ENCODE measurements around the gene BCAS1.
"Not testable (repeated sequence)": the region's sequence is repeated elsewhere in the genome, so short reads cannot be mapped to it uniquely, and the experiment has no call there.

The BCAS1 gene

DNA sequence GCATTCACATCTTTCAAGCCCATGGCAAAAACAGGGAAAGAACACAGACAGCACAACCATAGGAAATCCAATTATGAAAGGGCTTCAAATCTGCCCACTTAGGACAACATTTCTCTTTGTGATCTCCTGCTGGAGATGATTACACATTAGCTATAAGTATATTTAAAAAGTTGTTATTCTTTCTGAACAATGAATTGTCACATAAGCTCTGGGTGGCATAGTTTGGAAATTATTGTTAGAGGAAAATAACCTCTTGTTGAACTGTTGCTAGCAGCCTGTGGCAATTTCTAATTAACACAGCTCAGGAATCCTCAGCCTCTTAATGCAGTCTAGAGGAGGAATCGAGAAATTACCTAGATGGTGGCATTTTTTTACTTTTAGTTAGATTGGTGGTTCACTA lies 54.9 kb downstream of the BCAS1 start:
- Histone ChIP-seq H3K9me3 (ENCODE audit: control insufficient read depth, low read length) (no peaks in the 10 kb centered on the region), H3K27ac (no peak overlapping the region), H2AFZ (no peak overlapping the region), H3K36me3 (ENCODE audit: control insufficient read depth, insufficient read depth, low read length) (no peaks in the 10 kb centered on the region), H3K79me2 (no peaks in the 10 kb centered on the region), H3K27me3 (ENCODE audit: control insufficient read depth, insufficient read depth, low read length) (no peaks in the 10 kb centered on the region), H3K4me2 (ENCODE audit: low read length) (no peak overlapping the region), H3K9ac (no peak overlapping the region), H3K4me1 (no peaks in the 10 kb centered on the region), H3K4me3 (ENCODE audit: low read depth, low read length) (no peak overlapping the region)
- TF ChIP-seq, protein P1, sequence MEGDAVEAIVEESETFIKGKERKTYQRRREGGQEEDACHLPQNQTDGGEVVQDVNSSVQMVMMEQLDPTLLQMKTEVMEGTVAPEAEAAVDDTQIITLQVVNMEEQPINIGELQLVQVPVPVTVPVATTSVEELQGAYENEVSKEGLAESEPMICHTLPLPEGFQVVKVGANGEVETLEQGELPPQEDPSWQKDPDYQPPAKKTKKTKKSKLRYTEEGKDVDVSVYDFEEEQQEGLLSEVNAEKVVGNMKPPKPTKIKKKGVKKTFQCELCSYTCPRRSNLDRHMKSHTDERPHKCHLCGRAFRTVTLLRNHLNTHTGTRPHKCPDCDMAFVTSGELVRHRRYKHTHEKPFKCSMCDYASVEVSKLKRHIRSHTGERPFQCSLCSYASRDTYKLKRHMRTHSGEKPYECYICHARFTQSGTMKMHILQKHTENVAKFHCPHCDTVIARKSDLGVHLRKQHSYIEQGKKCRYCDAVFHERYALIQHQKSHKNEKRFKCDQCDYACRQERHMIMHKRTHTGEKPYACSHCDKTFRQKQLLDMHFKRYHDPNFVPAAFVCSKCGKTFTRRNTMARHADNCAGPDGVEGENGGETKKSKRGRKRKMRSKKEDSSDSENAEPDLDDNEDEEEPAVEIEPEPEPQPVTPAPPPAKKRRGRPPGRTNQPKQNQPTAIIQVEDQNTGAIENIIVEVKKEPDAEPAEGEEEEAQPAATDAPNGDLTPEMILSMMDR (IDR thresholded peaks at IDR 0.05): no peak

DNA sequence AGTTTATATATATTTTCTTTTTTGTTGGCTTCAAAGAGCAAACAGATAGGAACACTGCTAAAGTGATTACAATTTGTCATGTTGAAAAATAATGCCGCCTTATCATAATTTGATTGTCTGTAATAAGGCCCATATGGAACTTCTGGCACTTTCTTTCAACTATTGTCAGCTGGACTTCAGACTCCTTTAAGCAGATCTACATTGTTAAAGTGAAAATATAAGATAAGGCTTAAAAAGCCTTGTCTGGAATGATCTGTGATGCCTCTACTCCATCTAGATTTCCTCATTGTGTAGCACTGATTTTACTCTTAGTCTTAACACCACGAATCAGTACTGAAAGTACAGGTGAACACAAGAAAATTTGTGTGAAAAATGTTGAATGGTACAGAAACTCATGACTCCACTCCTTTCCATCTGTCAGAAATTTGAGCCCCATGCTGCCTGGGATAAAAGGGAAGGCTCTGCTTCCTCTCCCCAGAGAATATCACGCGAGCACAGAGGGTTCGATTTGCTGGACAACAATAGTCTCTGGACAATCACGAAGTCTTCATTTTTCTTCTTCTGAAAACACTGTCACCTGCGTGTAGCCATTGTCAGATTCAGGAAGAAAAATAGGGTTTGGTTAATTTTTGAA lies 56.0 kb downstream of the BCAS1 start:
- H3K27ac ChIP-seq: no peak overlapping the region
- no peaks in the 10 kb centered on the region for H3K27me3 ChIP-seq (ENCODE audit: control insufficient read depth, insufficient read depth, low read length)
- TF ChIP-seq, protein P1 (IDR thresholded peaks at IDR 0.05): no peak
- H3K79me2 ChIP-seq: no peaks in the 10 kb centered on the region
- no peaks in the 10 kb centered on the region for H3K4me1 ChIP-seq
- H3K4me2 ChIP-seq (ENCODE audit: low read length): no peak overlapping the region
- H2AFZ ChIP-seq: no peak overlapping the region
- H3K4me3 ChIP-seq (ENCODE audit: low read depth, low read length): no peak overlapping the region
- H3K36me3 ChIP-seq (ENCODE audit: control insufficient read depth, insufficient read depth, low read length): no peaks in the 10 kb centered on the region
- no peaks in the 10 kb centered on the region for H3K9me3 ChIP-seq (ENCODE audit: control insufficient read depth, low read length)
- no peak overlapping the region for H3K9ac ChIP-seq

DNA sequence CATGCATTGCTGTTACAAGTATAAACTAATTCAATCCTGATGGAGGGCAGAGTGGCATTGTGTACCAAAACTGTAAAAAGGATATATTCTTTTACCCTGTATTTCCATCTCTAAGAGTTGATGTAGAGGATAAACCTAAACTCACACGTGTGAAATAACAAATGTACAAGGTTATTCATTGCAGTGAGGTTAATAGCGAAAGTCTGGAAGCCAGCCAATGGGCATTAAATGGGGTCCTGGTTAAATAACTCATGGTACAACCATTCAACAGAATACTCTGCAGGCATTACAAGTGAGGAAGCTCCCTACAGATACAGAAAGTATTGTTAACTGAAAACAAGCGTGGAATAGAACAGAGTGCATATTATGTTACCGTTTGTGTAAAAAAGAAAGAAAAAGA lies 56.9 kb downstream of the BCAS1 start:
- H3K27me3 ChIP-seq (ENCODE audit: control insufficient read depth, insufficient read depth, low read length): no peaks in the 10 kb centered on the region
- no peaks in the 10 kb centered on the region for H3K9me3 ChIP-seq (ENCODE audit: control insufficient read depth, low read length)
- no peaks in the 10 kb centered on the region for H3K36me3 ChIP-seq (ENCODE audit: control insufficient read depth, insufficient read depth, low read length)
- TF ChIP-seq, protein P1 (IDR thresholded peaks at IDR 0.05): no peak
- H3K9ac ChIP-seq: no peak overlapping the region
- H3K27ac ChIP-seq: no peak overlapping the region
- no peaks in the 10 kb centered on the region for H3K79me2 ChIP-seq
- no peak overlapping the region for H2AFZ ChIP-seq
- H3K4me2 ChIP-seq (ENCODE audit: low read length): no peak overlapping the region
- no peak overlapping the region for H3K4me3 ChIP-seq (ENCODE audit: low read depth, low read length)
- H3K4me1 ChIP-seq: no peaks in the 10 kb centered on the region

DNA sequence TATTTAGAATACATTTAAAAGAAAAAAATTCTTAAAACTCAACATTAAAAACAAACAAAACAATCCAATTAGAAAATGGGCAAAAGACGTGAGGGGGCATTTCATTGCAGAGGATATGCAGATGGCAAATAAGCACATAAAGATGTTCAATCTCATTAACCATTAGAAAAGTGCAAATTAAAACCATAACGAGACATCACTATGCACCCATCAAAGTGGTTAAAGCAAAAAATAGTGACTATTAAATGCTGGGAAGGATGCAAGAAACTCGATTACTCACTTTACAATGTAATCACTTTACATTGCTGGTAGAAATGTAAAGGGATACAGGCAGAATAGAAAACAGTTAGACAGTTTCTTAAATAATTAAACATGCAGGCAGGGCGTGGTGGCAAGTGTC lies 59.0 kb downstream of the BCAS1 start:
- no peak overlapping the region for H3K27ac ChIP-seq
- H3K27me3 ChIP-seq (ENCODE audit: control insufficient read depth, insufficient read depth, low read length): no peaks in the 10 kb centered on the region

DNA sequence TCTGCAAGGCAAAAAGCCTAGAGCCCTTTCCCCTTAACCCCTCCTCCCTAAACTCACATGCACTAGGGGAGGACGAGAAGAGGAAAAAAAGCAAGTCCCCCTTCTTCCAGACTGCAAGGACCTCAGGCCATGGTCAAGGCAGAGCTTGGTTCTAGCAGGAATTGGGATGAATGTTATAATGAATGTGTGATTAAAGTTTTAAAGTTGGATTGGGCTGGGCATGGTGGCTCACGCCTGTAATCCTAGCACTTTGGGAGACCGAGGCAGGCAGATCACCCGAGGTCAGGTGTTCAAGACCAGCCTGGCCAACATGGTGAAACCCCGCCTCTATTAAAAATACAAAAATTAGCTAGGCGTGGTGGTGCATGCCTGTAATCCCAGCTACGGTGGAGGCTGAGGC lies 64.2 kb downstream of the BCAS1 start:
- not testable (repeated sequence) for H3K9me3 ChIP-seq (ENCODE audit: control insufficient read depth, low read length); H3K27me3 ChIP-seq (ENCODE audit: control insufficient read depth, insufficient read depth, low read length); H3K4me3 ChIP-seq (ENCODE audit: low read depth, low read length); H3K4me2 ChIP-seq (ENCODE audit: low read length); H3K4me1 ChIP-seq; H3K27ac ChIP-seq; H2AFZ ChIP-seq; H3K36me3 ChIP-seq (ENCODE audit: control insufficient read depth, insufficient read depth, low read length); H3K9ac ChIP-seq; H3K79me2 ChIP-seq

More for the DNA sequence above, 59.0 kb downstream of the BCAS1 start:
- no peak overlapping the region for H3K4me3 ChIP-seq (ENCODE audit: low read depth, low read length)
- no peaks in the 10 kb centered on the region for H3K9me3 ChIP-seq (ENCODE audit: control insufficient read depth, low read length)
- H3K79me2 ChIP-seq: no peaks in the 10 kb centered on the region
- no peaks in the 10 kb centered on the region for H3K4me1 ChIP-seq
- no peaks in the 10 kb centered on the region for H3K36me3 ChIP-seq (ENCODE audit: control insufficient read depth, insufficient read depth, low read length)
- no peak overlapping the region for H3K4me2 ChIP-seq (ENCODE audit: low read length)
- no peak overlapping the region for H3K9ac ChIP-seq
- TF ChIP-seq, protein P1 (IDR thresholded peaks at IDR 0.05): no peak
- H2AFZ ChIP-seq: no peak overlapping the region

Data from parathyroid adenoma (tissue), 2 donors.